Hair follicle dermal papilla cell (primary cell): Measurements from ENCODE around the gene UPK1A. TPM values are rescaled to one million over a fixed set of nuclear protein-coding genes. Genes with fewer than 3 reads are reported as not detected.

Experiments used
- total RNA-seq: library from RNA; depleted of rRNA; stranded (reverse); fragments of >200 nt; gene quantifications from 2 replicates; pipeline ENCODE4 v1.2.3, GENCODE V29; 2012

UPK1A gene
- total RNA-seq = not detected in 2 replicates

GRCh38 chr19:35666251-35666913 lies at the start of gene UPK1A:
TSS of gene UPK1A (plus strand) at chr19:35666517. CDS start at chr19:35666813, 296 bp downstream.

GRCh38 chr19:35628565-35629331 lies 37.6 kb upstream of the UPK1A start, which contains the start of gene RBM42:
TSS of gene RBM42 (plus strand) at chr19:35629036. CDS start at chr19:35629154, 118 bp downstream.

GRCh38 chr19:35641515-35642151 lies 24.7 kb upstream of the UPK1A start, which contains the start of gene ETV2:
TSS of gene ETV2 (plus strand) at chr19:35641745. CDS start at chr19:35642461, 716 bp downstream.

GRCh38 chr19:35648017-35648961 lies 18.0 kb upstream of the UPK1A start, which contains the start of gene COX6B1:
TSS of gene COX6B1 (plus strand) at chr19:35648323. CDS start at chr19:35651244, 2,921 bp downstream.

GRCh38 chr19:35704218-35704617 lies 37.9 kb downstream of the UPK1A start, which contains the start of gene ZBTB32:
TSS of gene ZBTB32 (plus strand) at chr19:35704558. CDS start at chr19:35714627, 10,069 bp downstream.

GRCh38 chr19:35717665-35718344 lies 51.5 kb downstream of the UPK1A start, which contains the start of gene KMT2B:
TSS of gene KMT2B (plus strand) at chr19:35718003. CDS start at chr19:35718019, 16 bp downstream.

Other genes with a start within 250 kb of the UPK1A start
- gene FFAR2, start 218.3 kb upstream of the UPK1A start, total RNA-seq = not detected in 2 replicates
- not detected in 2 replicates for gene KRTDAP, start 176.1 kb upstream of the UPK1A start, total RNA-seq
- 5.2 and 9.2 TPM in 2 replicates for gene DMKN, start 152.9 kb upstream of the UPK1A start, total RNA-seq
- 0.65 and 1.6 TPM in 2 replicates for gene SBSN, start 138.2 kb upstream of the UPK1A start, total RNA-seq
- not detected in 2 replicates for gene GAPDHS, start 133.1 kb upstream of the UPK1A start, total RNA-seq
- 46.4 and 51.9 TPM in 2 replicates for gene TMEM147, start 120.9 kb upstream of the UPK1A start, total RNA-seq
- gene ATP4A, start 102.9 kb upstream of the UPK1A start, total RNA-seq = not detected in 2 replicates
- gene PMIS2, start 80.3 kb upstream of the UPK1A start, total RNA-seq = not detected in 2 replicates
- gene HAUS5, start 53.8 kb upstream of the UPK1A start, total RNA-seq = 4.1 and 5.4 TPM in 2 replicates
- gene RBM42, start 37.5 kb upstream of the UPK1A start, total RNA-seq = 41.4 and 46.0 TPM in 2 replicates
- 0.65 TPM in 1 of 2 replicates, not detected in the other for gene ETV2, start 24.8 kb upstream of the UPK1A start, total RNA-seq
- 153 and 283 TPM in 2 replicates for gene COX6B1, start 18.2 kb upstream of the UPK1A start, total RNA-seq
- not detected in 2 replicates for gene ZBTB32, start 38.0 kb downstream of the UPK1A start, total RNA-seq
- gene KMT2B, start 51.5 kb downstream of the UPK1A start, total RNA-seq = 6.6 and 9.1 TPM in 2 replicates
- gene IGFLR1, start 75.9 kb downstream of the UPK1A start, total RNA-seq = 0.73 and 0.97 TPM in 2 replicates
- gene U2AF1L4, start 78.9 kb downstream of the UPK1A start, total RNA-seq = 6.8 and 7.2 TPM in 2 replicates
- gene PSENEN, start 79.1 kb downstream of the UPK1A start, total RNA-seq = 6.5 and 8.9 TPM in 2 replicates
- gene LIN37, start 82.1 kb downstream of the UPK1A start, total RNA-seq = 11.4 and 14.7 TPM in 2 replicates
- gene HSPB6, start 90.5 kb downstream of the UPK1A start, total RNA-seq = 13.6 and 14.8 TPM in 2 replicates
- 10.2 and 10.6 TPM in 2 replicates for gene PROSER3, start 91.7 kb downstream of the UPK1A start, total RNA-seq
- gene ARHGAP33, start 109.0 kb downstream of the UPK1A start, total RNA-seq = 3.0 and 6.8 TPM in 2 replicates
- not detected in 2 replicates for gene PRODH2, start 146.3 kb downstream of the UPK1A start, total RNA-seq
- gene NPHS1, start 186.0 kb downstream of the UPK1A start, total RNA-seq = not detected in 2 replicates
- not detected in 2 replicates for gene KIRREL2, start 190.4 kb downstream of the UPK1A start, total RNA-seq
- 13.8 and 16.4 TPM in 2 replicates for gene APLP1, start 202.1 kb downstream of the UPK1A start, total RNA-seq
- 4.1 and 14.8 TPM in 2 replicates for gene NFKBID, start 234.0 kb downstream of the UPK1A start, total RNA-seq
- 0.81 TPM in 1 of 2 replicates, not detected in the other for gene HCST, start 236.0 kb downstream of the UPK1A start, total RNA-seq
- 0.73 TPM in 1 of 2 replicates, not detected in the other for gene TYROBP, start 241.8 kb downstream of the UPK1A start, total RNA-seq